ENCODE measurements around the gene CTNNA1.

CTNNA1 gene

DNA sequence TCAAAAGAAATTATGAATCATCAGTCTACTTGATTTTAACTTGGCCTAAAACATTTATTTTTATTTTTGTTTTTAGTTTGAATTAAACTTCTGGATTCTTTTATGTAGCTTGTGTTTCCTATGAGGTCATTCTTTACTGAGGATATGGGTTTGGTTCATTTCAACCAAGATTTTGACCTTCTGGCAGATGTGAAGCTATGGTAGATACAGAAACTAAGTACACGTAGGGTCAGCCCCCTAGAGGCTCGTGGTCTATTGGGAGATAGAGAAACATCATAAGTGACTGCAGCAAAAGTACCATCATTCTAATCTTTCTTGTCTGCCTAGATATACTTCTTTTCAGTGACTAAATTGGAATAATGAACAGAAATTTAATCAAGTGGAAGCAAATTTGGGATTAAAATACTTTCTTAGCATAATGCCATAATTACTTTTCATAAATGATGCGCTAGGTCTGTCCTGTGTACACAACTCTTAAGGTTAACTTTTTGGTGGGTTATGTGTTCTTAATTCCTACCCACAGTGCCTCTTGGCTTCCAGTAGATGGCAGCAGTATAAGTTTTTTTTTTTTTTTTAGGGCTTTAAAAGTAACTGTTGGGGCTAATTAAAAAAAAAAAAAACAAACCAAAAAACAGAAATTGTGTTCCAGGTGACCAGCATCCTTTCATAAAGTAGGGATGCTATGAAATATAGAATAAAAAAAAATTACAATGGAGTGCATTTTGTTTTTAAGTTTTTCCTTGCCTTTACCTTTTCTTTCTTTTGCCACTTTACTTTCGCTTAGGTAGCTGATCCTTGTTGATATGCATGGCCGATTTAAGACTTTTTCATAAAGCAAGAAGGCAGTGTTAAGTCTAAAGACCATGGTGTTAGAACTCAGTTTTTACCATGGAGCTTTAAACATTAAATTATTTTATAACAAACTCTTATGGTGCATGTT lies 72.0 kb downstream of the CTNNA1 start:
- TF ChIP-seq, protein P1, sequence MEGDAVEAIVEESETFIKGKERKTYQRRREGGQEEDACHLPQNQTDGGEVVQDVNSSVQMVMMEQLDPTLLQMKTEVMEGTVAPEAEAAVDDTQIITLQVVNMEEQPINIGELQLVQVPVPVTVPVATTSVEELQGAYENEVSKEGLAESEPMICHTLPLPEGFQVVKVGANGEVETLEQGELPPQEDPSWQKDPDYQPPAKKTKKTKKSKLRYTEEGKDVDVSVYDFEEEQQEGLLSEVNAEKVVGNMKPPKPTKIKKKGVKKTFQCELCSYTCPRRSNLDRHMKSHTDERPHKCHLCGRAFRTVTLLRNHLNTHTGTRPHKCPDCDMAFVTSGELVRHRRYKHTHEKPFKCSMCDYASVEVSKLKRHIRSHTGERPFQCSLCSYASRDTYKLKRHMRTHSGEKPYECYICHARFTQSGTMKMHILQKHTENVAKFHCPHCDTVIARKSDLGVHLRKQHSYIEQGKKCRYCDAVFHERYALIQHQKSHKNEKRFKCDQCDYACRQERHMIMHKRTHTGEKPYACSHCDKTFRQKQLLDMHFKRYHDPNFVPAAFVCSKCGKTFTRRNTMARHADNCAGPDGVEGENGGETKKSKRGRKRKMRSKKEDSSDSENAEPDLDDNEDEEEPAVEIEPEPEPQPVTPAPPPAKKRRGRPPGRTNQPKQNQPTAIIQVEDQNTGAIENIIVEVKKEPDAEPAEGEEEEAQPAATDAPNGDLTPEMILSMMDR (IDR thresholded peaks at IDR 0.05; ENCODE audit: low read depth, low read length, missing control alignments) = peak; percentile 34
- no peak for DNase-seq (ENCODE audit: low read depth)

DNA sequence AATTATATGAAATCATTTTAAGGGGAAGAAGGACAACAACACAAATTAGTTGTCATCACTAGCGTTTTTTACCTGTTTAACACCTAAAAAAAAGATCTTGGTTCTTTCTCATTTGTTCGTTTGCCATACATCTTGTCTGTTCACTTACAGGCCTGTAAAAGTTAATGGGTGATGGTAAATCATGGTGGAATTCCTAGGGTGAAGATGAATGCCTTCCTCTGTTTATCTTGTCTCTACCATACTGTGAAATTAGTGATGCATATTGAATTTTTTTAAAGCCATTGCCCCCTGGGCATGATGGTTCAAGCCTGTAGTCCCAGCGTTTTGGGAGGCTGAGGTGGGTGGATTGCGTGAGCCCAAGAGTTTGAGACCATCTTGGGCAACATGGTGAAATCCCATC lies 75.3 kb downstream of the CTNNA1 start:
- no peak for DNase-seq (ENCODE audit: low read depth)
- TF ChIP-seq, protein P1 (IDR thresholded peaks at IDR 0.05; ENCODE audit: low read depth, low read length, missing control alignments) = no peak
- no peak overlapping the region for H3K4me3 ChIP-seq (ENCODE audit: low read depth, low read length)

More for the DNA sequence above, 72.0 kb downstream of the CTNNA1 start:
- H3K4me3 ChIP-seq (ENCODE audit: low read depth, low read length) = no peak overlapping the region

DNA sequence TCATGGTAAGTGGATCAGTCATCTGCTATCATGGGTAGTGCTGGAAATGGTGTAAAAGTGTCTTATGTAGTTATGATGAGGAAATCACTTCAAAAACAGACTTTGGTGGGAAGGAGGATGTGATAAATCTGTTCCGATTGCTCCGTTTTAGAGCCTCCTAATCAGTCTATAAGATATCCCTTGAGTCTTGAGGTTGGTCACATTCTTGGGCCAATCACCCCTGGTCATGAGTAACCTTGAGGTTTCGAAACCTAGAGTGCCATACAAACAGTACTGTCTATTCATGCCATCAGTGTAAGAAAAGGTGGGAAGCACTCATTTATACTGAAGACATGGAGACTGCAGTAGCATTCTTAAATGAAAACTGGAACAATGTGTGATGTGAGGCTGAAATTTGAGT lies 76.1 kb downstream of the CTNNA1 start:
- no peak for DNase-seq (ENCODE audit: low read depth)

DNA sequence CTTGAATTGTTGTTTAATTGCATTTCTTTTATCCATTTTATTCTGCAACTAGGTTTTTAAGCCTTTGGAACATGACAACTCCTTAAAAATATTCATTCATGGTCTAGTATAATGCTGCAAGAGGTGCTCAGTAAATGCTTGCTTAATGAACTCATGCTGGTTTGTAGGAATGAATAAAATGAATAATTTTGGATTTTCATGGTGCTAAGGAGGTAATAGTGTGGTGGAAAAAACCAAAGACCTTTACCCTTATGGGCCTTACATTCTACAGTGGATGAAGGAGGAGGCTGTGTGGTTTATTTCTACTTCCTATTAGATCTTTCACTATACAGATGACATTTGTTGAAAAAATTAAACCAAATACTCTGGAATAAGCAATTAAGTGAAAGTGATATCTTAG lies 78.5 kb downstream of the CTNNA1 start:
- TF ChIP-seq, protein P1 (IDR thresholded peaks at IDR 0.05; ENCODE audit: low read depth, low read length, missing control alignments) = no peak
- no peak for DNase-seq (ENCODE audit: low read depth)

More for the DNA sequence above, 76.1 kb downstream of the CTNNA1 start:
- TF ChIP-seq, protein P1 (IDR thresholded peaks at IDR 0.05; ENCODE audit: low read depth, low read length, missing control alignments) = no peak
- no peak overlapping the region for H3K4me3 ChIP-seq (ENCODE audit: low read depth, low read length)

DNA sequence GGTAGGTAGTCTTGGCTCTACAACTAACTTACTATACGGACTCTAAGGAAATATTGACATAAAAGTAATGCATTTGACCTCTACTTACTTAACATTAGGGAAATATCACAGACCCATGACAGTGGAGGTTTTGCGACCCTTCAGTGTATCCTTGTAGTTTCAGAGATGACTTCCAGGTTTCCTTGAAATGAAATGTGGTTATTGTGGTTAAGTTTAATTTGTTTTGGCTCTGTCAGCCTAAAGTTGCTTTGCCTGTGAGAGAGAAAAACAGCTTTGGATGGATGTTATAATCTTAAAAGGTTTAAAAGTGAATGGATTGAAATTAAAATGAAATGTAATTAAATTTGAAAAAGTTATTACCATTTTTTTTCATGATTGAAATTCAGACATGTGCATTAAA lies 79.0 kb downstream of the CTNNA1 start:
- no peak for DNase-seq (ENCODE audit: low read depth)
- TF ChIP-seq, protein P1 (IDR thresholded peaks at IDR 0.05; ENCODE audit: low read depth, low read length, missing control alignments) = no peak
- H3K4me3 ChIP-seq (ENCODE audit: low read depth, low read length) = no peak overlapping the region

More for the DNA sequence above, 78.5 kb downstream of the CTNNA1 start:
- no peak overlapping the region for H3K4me3 ChIP-seq (ENCODE audit: low read depth, low read length)

DNA sequence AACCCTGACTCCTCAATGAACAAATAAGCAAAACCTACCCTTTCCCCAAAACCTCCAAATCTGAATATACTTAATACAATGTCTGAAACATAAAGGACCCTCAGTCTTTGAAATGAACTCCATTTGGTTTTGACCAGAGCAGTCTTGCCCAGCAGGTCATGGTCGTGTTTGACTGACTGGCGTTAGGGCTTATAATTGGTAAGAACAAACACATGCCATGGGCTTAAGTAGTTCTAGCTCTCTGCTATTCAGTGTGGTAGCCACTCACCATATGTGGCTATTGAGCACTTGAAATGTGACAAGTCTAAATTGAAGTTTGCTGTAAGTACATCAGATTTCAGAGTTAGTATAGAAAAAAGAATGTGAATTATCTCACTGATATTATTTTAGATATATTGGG lies 79.9 kb downstream of the CTNNA1 start:
- DNase-seq (ENCODE audit: low read depth) = no peak
- TF ChIP-seq, protein P1 (IDR thresholded peaks at IDR 0.05; ENCODE audit: low read depth, low read length, missing control alignments) = no peak
- H3K4me3 ChIP-seq (ENCODE audit: low read depth, low read length) = no peak overlapping the region

Data from GM12864 (cell line).